DMS79 (cell line): ENCODE results near the gene HLA-B.
A peak's percentile ranks its signal among the peaks of the same experiment; 100 is the strongest.
"Not testable (repeated sequence)": the region's sequence is repeated elsewhere in the genome, so short reads cannot be mapped to it uniquely, and the experiment has no call there.

ENCODE experiments used
- DNase-seq: peaks from one replicate; lab custom pipeline; 2025; lab: John Stamatoyannopoulos, UW

HLA-B gene

GRCh38 chr6:31383149-31383548 lies 26.2 kb upstream of the HLA-B start:
- no peak for DNase-seq

DNA sequence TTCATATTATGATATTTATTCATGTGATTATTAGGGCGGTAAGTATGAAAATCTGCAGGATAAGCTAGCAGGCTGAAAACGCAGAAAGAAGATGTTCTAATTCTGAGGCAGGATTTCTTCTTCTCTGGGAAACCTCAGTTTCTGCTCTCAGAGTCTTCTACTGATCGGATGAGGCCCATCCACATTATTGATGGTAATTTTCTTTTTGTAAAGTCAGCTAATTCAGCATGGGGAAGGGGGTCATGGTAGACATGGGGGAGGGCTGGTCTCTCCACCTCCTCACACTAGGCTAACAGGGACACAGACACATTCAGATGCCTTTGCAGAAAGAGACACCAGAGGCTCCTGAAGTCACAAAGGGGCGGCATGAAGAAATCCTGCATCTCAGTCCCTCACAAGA lies 24.7 kb upstream of the HLA-B start:
- DNase-seq: no peak

- DNase-seq: no peak
Measured at GRCh38 chr6:31379850-31380249, 22.9 kb upstream of the HLA-B start.

DNA sequence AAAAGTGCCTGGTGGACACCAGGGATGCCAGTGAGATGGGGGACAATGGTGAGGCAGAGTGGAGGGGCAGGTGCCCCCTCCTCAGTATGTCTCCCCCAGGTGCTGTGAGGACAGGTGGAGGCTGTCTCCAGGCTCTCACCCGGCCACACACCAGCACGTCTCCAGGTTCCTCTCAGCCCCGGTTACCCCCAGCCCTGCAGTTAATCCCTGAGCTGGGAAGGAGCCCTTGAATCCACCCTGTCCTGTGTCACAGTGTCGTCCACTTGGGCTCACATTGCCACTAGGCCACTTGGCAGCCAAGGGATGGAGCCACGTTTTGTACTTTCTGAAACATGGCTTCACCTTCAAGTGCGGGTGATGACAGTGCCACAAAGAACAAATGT lies 21.7 kb upstream of the HLA-B start:
- DNase-seq: no peak

GRCh38 chr6:31378062-31378720 lies 21.2 kb upstream of the HLA-B start:
- no peak for DNase-seq

DNA sequence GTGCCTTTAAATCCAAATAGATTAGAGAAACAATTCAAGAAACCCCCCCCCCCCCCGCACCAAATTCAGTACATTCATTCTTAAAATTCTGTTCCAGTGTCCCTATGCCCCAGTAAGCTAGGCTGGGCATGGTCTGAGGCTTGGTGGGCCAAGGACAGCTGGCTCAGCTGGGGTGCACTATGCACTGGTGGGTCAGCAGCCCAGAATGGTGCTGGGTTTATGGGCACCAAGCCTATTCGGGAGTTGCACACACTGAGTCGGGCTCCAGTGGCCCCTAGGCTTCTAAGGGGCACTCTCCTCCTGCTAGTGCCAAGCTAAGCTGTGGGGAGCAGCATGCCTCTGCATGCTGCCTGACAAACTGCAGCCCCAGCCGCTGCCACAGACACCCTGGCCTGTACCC lies 20.1 kb upstream of the HLA-B start:
- DNase-seq: no peak

DNA sequence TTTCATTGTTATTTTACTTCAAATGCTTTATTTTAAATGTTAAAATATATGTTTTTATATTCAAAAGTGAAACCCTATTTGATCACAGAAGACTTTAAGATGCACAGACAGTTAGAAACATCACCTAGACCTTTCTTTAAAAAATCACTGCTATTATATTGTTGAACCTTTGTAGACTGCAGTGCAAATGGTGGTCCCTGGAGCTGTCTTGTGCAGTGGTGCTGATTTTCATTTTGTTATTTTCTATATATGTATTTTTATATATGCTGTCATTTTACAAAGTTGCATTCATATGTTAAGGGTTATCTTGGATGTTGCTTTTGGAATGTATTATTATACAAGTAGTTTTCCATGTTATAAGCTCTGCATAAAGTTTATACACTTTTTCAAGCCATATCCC lies 18.7 kb upstream of the HLA-B start:
- no peak for DNase-seq

- not testable (repeated sequence) for DNase-seq
Measured at GRCh38 chr6:31374118-31374517, 17.1 kb upstream of the HLA-B start.

DNA sequence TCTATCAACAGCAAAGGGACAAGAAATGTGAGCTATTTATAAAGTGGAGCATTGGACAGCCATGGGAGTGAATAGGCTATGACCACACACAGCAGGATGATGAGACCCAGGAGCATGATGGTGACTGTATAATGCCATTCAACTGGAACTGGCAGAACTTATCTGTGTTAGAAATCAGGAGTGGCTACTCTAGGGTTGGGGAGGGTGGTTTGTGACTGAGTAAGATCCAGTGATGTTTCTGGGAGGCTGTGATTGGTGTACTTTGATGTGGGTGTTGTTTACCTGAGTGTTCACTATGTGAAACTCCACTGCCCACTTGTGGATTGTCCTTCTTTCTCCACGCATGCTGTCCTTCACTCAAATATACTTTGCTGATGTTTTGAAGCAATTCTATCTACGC lies 11.5 kb upstream of the HLA-B start:
- DNase-seq: no peak

GRCh38 chr6:31366693-31367470 lies 9.9 kb upstream of the HLA-B start:
- DNase-seq: peak; percentile 69

GRCh38 chr6:31365864-31366263 lies 8.9 kb upstream of the HLA-B start:
- DNase-seq: no peak

DNA sequence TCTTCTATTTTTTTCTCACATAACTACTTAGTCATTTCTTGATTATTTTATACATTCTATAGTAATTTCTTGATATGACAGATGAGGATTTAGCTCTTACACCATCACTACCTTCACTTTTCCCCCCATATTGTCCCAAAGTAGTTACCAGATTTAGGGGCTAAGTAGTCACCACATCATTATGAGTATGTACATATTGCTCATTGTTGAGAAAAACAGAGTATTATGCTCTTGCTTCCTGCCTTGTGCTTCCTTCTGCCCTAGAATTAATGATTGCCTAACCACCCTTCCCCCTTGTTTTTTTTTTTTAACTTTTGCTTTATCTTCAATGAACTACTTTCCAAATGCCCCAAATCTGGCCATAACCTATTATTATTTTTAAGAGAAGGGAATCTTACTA lies 6.8 kb upstream of the HLA-B start:
- DNase-seq: no peak

GRCh38 chr6:31362751-31363150 lies 5.8 kb upstream of the HLA-B start:
- no peak for DNase-seq

- no peak for DNase-seq
Measured at GRCh38 chr6:31359581-31359980, 2.6 kb upstream of the HLA-B start.

DNA sequence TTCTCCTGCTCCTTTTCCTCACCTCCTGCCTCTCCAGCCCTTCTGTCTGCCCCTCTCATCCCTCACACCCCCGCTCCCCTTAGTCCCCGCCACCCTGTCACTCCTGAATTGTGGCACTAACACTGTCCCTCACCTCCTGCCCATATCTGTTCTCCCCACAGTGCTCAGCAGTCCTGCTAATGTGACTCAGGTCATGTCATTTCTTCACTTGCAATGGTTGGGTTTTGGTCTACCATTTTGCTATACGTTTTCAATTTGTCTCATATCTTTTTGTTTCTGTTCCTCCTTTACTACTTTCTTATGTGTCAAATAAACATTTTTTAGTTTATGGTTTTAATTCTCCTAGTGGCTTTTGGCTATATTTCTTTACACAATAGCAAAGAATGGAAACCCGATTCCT lies 1.3 kb upstream of the HLA-B start:
- no peak for DNase-seq

DNA sequence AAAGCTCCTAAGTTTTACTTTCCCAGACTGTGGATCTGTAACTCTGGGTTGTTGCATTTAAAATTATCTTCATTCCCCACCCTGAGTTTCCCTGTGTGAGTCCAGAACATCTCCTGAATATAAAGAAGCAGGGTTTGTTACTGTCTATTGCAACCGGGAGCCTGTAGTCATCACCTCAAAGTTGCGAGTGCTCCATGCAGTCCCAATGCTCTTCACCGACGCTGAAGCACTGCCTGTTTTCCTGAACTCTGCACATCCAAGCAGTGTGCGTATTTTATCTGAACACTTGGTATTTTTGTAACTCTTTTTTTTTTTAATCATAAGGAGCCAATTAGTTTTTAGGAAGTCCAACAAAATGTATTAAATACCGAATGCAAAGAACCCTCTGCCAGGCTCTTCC lies 907 bp upstream of the HLA-B start:
- DNase-seq: no peak

- no peak for DNase-seq
Measured at GRCh38 chr6:31356216-31356945, 598 bp downstream of the HLA-B start.

DNA sequence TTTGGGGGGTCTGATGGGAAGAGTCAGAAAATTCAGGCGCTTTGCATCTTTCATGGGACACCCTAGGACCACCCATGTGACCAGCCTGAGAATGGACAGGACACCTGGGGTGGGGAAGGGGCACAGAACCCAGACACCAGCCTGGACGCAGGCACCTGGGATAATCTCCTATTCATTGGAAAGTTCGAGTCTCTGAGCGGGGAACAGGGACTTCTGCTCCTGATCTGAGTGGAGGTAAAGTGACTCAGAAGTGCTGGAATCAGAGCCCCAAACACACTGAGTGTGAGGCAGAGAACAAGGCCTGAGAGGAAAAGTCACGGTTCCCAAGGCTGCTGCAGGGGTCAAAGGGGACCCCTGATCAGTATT lies 1.4 kb downstream of the HLA-B start:
- DNase-seq: no peak

DNA sequence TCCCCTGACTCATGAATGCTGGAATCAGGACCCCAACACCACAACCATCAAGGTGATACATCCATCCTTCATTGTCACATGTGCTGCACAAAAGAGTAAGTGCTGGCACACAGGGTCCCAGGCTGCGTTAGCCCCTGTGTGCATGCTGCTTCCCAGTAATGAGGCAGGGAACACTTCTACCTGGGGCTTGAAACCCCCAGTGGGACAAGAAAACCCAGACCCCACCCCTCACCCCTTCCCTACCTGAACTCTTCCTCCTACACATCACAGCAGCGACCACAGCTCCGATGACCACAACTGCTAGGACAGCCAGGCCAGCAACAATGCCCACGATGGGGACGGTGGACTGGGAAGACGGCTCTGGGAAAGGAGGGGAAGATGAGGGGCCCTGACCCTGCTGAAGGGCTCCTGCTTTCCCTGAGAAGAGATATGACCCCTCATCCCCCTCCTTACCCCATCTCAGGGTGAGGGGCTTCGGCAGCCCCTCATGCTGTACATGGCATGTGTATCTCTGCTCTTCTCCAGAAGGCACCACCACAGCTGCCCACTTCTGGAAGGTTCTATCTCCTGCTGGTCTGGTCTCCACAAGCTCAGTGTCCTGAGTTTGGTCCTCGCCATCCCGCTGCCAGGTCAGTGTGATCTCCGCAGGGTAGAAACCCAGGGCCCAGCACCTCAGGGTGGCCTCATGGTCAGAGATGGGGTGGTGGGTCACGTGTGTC lies 2.0 kb downstream of the HLA-B start:
- no peak for DNase-seq

DNA sequence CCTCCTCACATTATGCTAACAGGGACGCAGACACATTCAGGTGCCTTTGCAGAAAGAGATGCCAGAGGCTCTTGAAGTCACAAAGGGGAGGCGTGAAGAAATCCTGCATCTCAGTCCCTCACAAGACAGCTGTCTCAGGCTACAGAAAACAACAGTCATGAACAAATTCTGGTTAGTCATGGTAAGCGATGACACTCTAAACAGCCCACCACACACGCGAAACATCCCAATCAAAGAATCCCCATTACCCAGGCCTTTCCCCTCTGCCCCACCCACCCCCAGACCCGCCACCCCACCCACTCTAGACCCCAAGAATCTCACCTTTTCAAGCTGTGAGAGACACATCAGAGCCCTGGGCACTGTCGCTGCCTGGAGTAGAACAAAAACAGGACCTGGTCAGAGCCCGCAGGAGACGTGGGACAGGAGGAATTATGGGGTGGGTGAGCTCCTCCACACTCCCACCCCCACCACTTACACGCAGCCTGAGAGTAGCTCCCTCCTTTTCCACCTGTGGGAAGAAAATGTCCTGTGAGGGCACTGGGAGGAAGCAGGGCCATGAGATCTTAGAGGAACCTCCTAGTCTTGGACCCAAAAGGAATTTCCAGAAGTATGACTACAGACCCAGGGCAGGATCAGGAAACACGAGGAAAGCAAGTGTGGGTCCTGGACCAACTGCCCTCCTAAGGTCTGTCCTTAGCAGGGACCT lies 2.7 kb downstream of the HLA-B start:
- DNase-seq: no peak

DNA sequence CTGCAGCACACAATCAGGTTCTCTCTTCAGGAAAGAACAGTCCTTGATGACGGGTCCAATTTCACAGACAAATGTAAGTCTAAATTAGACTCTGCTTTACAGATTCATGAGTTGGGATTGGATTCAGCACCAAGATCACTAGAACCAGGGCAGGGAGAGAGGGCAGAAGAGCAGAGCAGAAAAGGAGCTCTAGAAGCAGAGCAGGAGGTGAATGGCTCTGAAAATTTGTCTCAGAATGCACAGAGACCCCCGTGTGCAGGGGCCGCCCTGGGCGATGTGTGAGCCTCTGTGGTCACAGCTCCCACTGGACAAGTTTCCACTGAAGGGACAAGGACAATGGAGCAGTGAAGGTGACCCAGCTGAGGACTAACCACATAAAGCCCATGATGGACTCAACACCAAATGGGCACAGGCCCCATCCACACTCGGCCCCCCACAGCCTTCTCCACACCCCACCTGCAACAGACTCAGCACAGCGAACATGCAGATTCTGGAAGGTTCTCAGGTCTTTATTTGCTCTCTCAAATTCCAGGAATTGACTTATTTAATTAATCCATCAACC lies 3.5 kb downstream of the HLA-B start:
- DNase-seq: no peak
